H1 (cell line): Measurements from ENCODE around the gene SIK3. TPM values are rescaled to one million over a fixed set of nuclear protein-coding genes. Genes with fewer than 3 reads are reported as not detected.

Experiments
- BRCA1 ChIP-seq: IDR thresholded peaks from 2 replicates; pipeline ENCODE4 v1.6.1; 2012; ENCODE audit warnings: low read depth, low read length, improper control_type of control experiment
- CBX5 ChIP-seq: fragments of 300-800, 300-1000 bp; sonication (generic); IDR thresholded peaks from 2 replicates; pipeline ENCODE4 v1.7.1; 2016; ENCODE audit warnings: antibody characterized with exemption, low read length, low read depth
- CHD1 ChIP-seq: IDR thresholded peaks from 2 replicates; pipeline ENCODE4 v1.6.1; 2012; ENCODE audit warnings: low read depth, low read length, improper control_type of control experiment
- CHD7 ChIP-seq: fragments of 300-600 bp; sonication (generic); IDR thresholded peaks from 2 replicates; pipeline ENCODE4 v1.7.1; 2012; ENCODE audit warnings: low read length, moderate library complexity, mild to moderate bottlenecking, inconsistent platforms; ENCODE audit not compliant: insufficient replicate concordance
- polyA plus RNA-seq, 7 experiments: library from polyadenylated mRNA; depleted of rRNA in 3 of 7; stranded (reverse) in 5 of 7; unstranded in 2 of 7; fragments of >200 nt in 5 of 7; fragments of 200-250 nt in 2 of 7; gene quantifications; 1 replicate in 5 of 7; 2 replicates in 1 of 7; 4 replicates in 1 of 7; pipeline versions ENCODE4 v1.2.1 to v1.2.3, GENCODE V29; 2011 to 2013; ENCODE audit warnings: missing spikeins in 2 of 7, mixed read lengths in 2 of 7
- total RNA-seq: library from RNA; stranded (reverse); fragmentation: NEBNext Ultra II Directional; extraction: Animal tissue kit (Norgen Biotek cat#: 25700); gene quantifications from 2 replicates; pipeline ENCODE4 v1.2.1, GENCODE V29; 2021

SIK3 gene
- total and polyA plus RNA-seq, 2 of the 8 experiments (the other 6 are each of a cell fraction or from before 2014, with no cell fraction given) = 19.9 to 32.1 TPM

GRCh38 chr11:116835791-116836631 lies 262.2 kb downstream of the SIK3 start (continued):
- no peak for TF ChIP-seq CHD7
- no peak for TF ChIP-seq BRCA1
- TF ChIP-seq CBX5 = no peak
- TF ChIP-seq CHD1 = no peak
